H1 (cell line): Measurements from ENCODE around the gene ADPRHL1. TPM values are rescaled to one million over a fixed set of nuclear protein-coding genes. Genes with fewer than 3 reads are reported as not detected.

Experiments
- CTCF ChIA-PET: fragments of 300-600 bp; sonication (Branson Sonifier 250); formaldehyde crosslinking; loops from one replicate; lab custom pipeline; 2021; ENCODE audit not compliant: partially characterized antibody; lab: Charles Lee
- POLR2A ChIA-PET: fragments of 300-600 bp; sonication (Branson Sonifier 250); formaldehyde crosslinking; loops from one replicate; lab custom pipeline; 2021; ENCODE audit warnings: inconsistent platforms; ENCODE audit not compliant: partially characterized antibody; lab: Charles Lee
- DNase-seq, 2 experiments: peaks; one replicate each; pipeline versions ENCODE4 v3.0.0 to v3.0.0-alpha.2; 2010 to 2022; ENCODE audit warnings: low spot score in 2 of 2, low read depth in 1 of 2, mixed read lengths in 1 of 2
- FAIRE-seq: peaks from 2 replicates; lab custom pipeline; 2011; peaks lifted over from hg19 to GRCh38; lab: Jason Lieb, UNC
- H2AFZ ChIP-seq: 2 replicates; pipeline ENCODE4 v1.8.1; 2012; ENCODE audit warnings: low read length, inconsistent platforms
- H2AK5ac ChIP-seq: 2 replicates; pipeline ENCODE4 v1.6.1; 2013; ENCODE audit warnings: low read depth, low read length
- H2BK120ac ChIP-seq: replicated peaks from 2 replicates; pipeline ENCODE3; 2013; ENCODE audit warnings: low read depth, low read length, inconsistent platforms
- H2BK12ac ChIP-seq: 2 replicates; pipeline ENCODE4 v1.6.1; 2013; ENCODE audit warnings: low read depth, low read length
- H2BK15ac ChIP-seq: 2 replicates; pipeline ENCODE4 v1.6.1; 2013; ENCODE audit warnings: low read length
- H2BK20ac ChIP-seq: 2 replicates; pipeline ENCODE4 v1.6.1; 2013; ENCODE audit warnings: low read length
- H2BK5ac ChIP-seq: 2 replicates; pipeline ENCODE4 v1.6.1; 2013; ENCODE audit warnings: low read depth, low read length
- H3K14ac ChIP-seq: 2 replicates; pipeline ENCODE4 v1.6.1; 2013; ENCODE audit warnings: inconsistent platforms; ENCODE audit not compliant: insufficient read length
- H3K18ac ChIP-seq: 2 replicates; pipeline ENCODE4 v1.6.1; 2013; ENCODE audit warnings: low read length; ENCODE audit errors: extremely low read depth
- H3K23ac ChIP-seq: 2 replicates; pipeline ENCODE4 v1.6.1; 2013; ENCODE audit warnings: inconsistent platforms; ENCODE audit not compliant: insufficient read length
- H3K23me2 ChIP-seq: 2 replicates; pipeline ENCODE4 v1.6.1; 2013; ENCODE audit warnings: low read depth, low read length
- H3K27ac ChIP-seq: 2 replicates; pipeline ENCODE4 v1.6.1; 2011; ENCODE audit warnings: low read depth, low read length, inconsistent platforms
- H3K27me3 ChIP-seq, 4 experiments: replicated peaks in 1 of 4; 1 replicate in 1 of 4; 2 replicates in 3 of 4; pipeline versions ENCODE4 v1.6.1 to v1.8.1; 2011 to 2013; ENCODE audit warnings: low read length in 3 of 4, mild to moderate bottlenecking in 3 of 4, inconsistent platforms in 2 of 4, mixed read lengths in 2 of 4, moderate library complexity in 1 of 4; ENCODE audit not compliant: control insufficient read depth in 3 of 4, insufficient read depth in 3 of 4; ENCODE audit errors: extremely low read depth in 1 of 4
- H3K36me3 ChIP-seq, 4 experiments: 2 replicates each; pipeline versions ENCODE4 v1.6.1 to v1.8.1; 2011 to 2013; ENCODE audit warnings: mild to moderate bottlenecking in 4 of 4, low read length in 3 of 4, moderate library complexity in 2 of 4, control low read depth in 1 of 4, inconsistent platforms in 1 of 4; ENCODE audit not compliant: insufficient read depth in 4 of 4, control insufficient read depth in 2 of 4
- H3K4ac ChIP-seq: replicated peaks from 2 replicates; pipeline ENCODE3; 2013; ENCODE audit warnings: low read length, low read depth, mixed read lengths, inconsistent platforms; ENCODE audit not compliant: insufficient read length
- H3K4me1 ChIP-seq, 4 experiments: replicated peaks in 1 of 4; 1 replicate in 1 of 4; 2 replicates in 3 of 4; pipeline versions ENCODE4 v1.6.1 to v1.8.1; 2011 to 2013; ENCODE audit warnings: low read length in 3 of 4, inconsistent platforms in 2 of 4, mixed read lengths in 1 of 4; ENCODE audit not compliant: insufficient read depth in 4 of 4, control insufficient read depth in 3 of 4
- H3K4me2 ChIP-seq, 2 experiments: 2 replicates each; pipeline versions ENCODE4 v1.6.1 to v1.8.1; 2011 to 2013; ENCODE audit warnings: low read depth in 2 of 2, low read length in 2 of 2, control low read depth in 1 of 2, inconsistent platforms in 1 of 2, mild to moderate bottlenecking in 1 of 2; ENCODE audit not compliant: insufficient read depth in 1 of 2
- H3K4me3 ChIP-seq, 4 experiments: fragments of 200-600, 300-600 bp in 1 of 4; sonication (generic), shearing (Covaris generic), sonication (Bioruptor Twin) in 1 of 4; 2 replicates each; pipeline versions ENCODE4 v1.5.1 to v1.8.1; 2011 to 2016; ENCODE audit warnings: low read length in 4 of 4, low read depth in 3 of 4, control low read depth in 2 of 4, inconsistent platforms in 2 of 4, mild to moderate bottlenecking in 2 of 4, mixed read lengths in 1 of 4, moderate library complexity in 1 of 4; ENCODE audit not compliant: insufficient read depth in 2 of 4; ENCODE audit errors: extremely low read depth in 1 of 4
- H3K56ac ChIP-seq: replicated peaks from 2 replicates; pipeline ENCODE3; 2013; ENCODE audit warnings: low read depth, mild to moderate bottlenecking, mixed read lengths, low read length, inconsistent platforms; ENCODE audit not compliant: insufficient read length
- H3K79me1 ChIP-seq: 2 replicates; pipeline ENCODE4 v1.6.1; 2013; ENCODE audit warnings: low read depth, low read length, control low read depth
- H3K79me2 ChIP-seq, 2 experiments: 2 replicates each; pipeline versions ENCODE4 v1.6.1 to v1.8.1; 2012 to 2013; ENCODE audit warnings: low read length in 2 of 2, mild to moderate bottlenecking in 2 of 2, inconsistent platforms in 1 of 2; ENCODE audit not compliant: insufficient read depth in 2 of 2, control insufficient read depth in 1 of 2
- H3K9ac ChIP-seq, 4 experiments: replicated peaks in 1 of 4; 1 replicate in 1 of 4; 2 replicates in 3 of 4; pipeline versions ENCODE4 v1.6.1 to v1.8.1; 2011 to 2013; ENCODE audit warnings: low read depth in 3 of 4, low read length in 3 of 4, control low read depth in 2 of 4, mild to moderate bottlenecking in 2 of 4, moderate library complexity in 2 of 4, inconsistent platforms in 1 of 4; ENCODE audit errors: extremely low read depth in 1 of 4
- H3K9me3 ChIP-seq, 2 experiments: 2 replicates each; pipeline versions ENCODE4 v1.6.1 to v1.8.1; 2012 to 2013; ENCODE audit warnings: mild to moderate bottlenecking in 2 of 2, moderate library complexity in 2 of 2, control low read depth in 1 of 2, inconsistent platforms in 1 of 2, low read depth in 1 of 2, low read length in 1 of 2, mixed read lengths in 1 of 2; ENCODE audit not compliant: insufficient read depth in 2 of 2
- H4K20me1 ChIP-seq, 2 experiments: replicated peaks in 1 of 2; 2 replicates each; pipeline versions ENCODE3 to v1.8.1; 2011 to 2013; ENCODE audit warnings: inconsistent platforms in 2 of 2, low read length in 2 of 2, mild to moderate bottlenecking in 1 of 2; ENCODE audit not compliant: insufficient read depth in 2 of 2, control insufficient read depth in 1 of 2
- H4K5ac ChIP-seq: 2 replicates; pipeline ENCODE4 v1.6.1; 2013; ENCODE audit warnings: low read length, low read depth, mixed read lengths, inconsistent platforms; ENCODE audit not compliant: insufficient read length
- H4K8ac ChIP-seq: 2 replicates; pipeline ENCODE4 v1.8.0; 2013; ENCODE audit warnings: mild to moderate bottlenecking, moderate library complexity, low read length, inconsistent platforms; ENCODE audit not compliant: insufficient read depth; ENCODE audit errors: extremely low read depth
- H4K91ac ChIP-seq: replicated peaks from 2 replicates; pipeline ENCODE3; 2013; ENCODE audit warnings: low read length, mixed read lengths, inconsistent platforms; ENCODE audit not compliant: insufficient read length
- BRCA1 ChIP-seq: IDR thresholded peaks from 2 replicates; pipeline ENCODE4 v1.6.1; 2012; ENCODE audit warnings: low read depth, low read length, improper control_type of control experiment
- EZH2 ChIP-seq: fragments of 200-600 bp; sonication (generic); IDR thresholded peaks from 2 replicates; pipeline ENCODE4 v1.7.1; 2012; ENCODE audit warnings: low read depth, mild to moderate bottlenecking, moderate library complexity, low read length, inconsistent platforms; ENCODE audit not compliant: severe bottlenecking
- HDAC6 ChIP-seq: IDR thresholded peaks from one replicate; pipeline ENCODE4 v1.7.1; 2012; ENCODE audit warnings: low read depth, mild to moderate bottlenecking, inconsistent platforms, low read length, moderate library complexity
- KDM4A ChIP-seq: IDR thresholded peaks from one replicate; pipeline ENCODE4 v1.7.1; 2012; ENCODE audit warnings: low read depth, mild to moderate bottlenecking, moderate library complexity, low read length, inconsistent platforms; ENCODE audit not compliant: severe bottlenecking
- NRF1 ChIP-seq: IDR thresholded peaks from 2 replicates; pipeline ENCODE4 v1.6.1; 2011; ENCODE audit warnings: mild to moderate bottlenecking, low read depth, low read length, improper control_type of control experiment
- POLR2AphosphoS5 ChIP-seq: IDR thresholded peaks from 2 replicates; pipeline ENCODE4 v1.6.1; 2011; ENCODE audit warnings: low read depth, low read length
- RFX5 ChIP-seq: IDR thresholded peaks from 2 replicates; pipeline ENCODE4 v1.6.1; 2011; ENCODE audit warnings: low read depth, low read length, improper control_type of control experiment, borderline replicate concordance
- TCF12 ChIP-seq: IDR thresholded peaks from 2 replicates; pipeline ENCODE4 v1.6.1; 2011; ENCODE audit warnings: low read depth, mild to moderate bottlenecking, low read length
- TEAD4 ChIP-seq: IDR thresholded peaks from 2 replicates; pipeline ENCODE4 v1.6.1; 2012; ENCODE audit warnings: low read depth, low read length, inconsistent platforms, mixed read lengths
- WGBS, 2 experiments: shearing (Covaris generic) in 1 of 2; methylation state at CpG; one replicate each; pipeline versions ENCODE4 v1.1.6 to v1.1.7; 2013 to 2015; ENCODE audit warnings: low lambda C conversion rate in 2 of 2, mixed read lengths in 2 of 2, inconsistent platforms in 1 of 2, low coverage in 1 of 2, missing lambda C conversion rate in 1 of 2; ENCODE audit not compliant: insufficient replicate concordance in 2 of 2, insufficient coverage in 1 of 2, insufficient read length in 1 of 2; ENCODE audit errors: extremely low coverage in 1 of 2, missing lambda C conversion rate in 1 of 2; 5-methylcytosine and 5-hydroxymethylcytosine counted together
- polyA plus RNA-seq, 7 experiments: library from polyadenylated mRNA; depleted of rRNA in 3 of 7; stranded (reverse) in 5 of 7; unstranded in 2 of 7; fragments of >200 nt in 5 of 7; fragments of 200-250 nt in 2 of 7; gene quantifications; 1 replicate in 5 of 7; 2 replicates in 1 of 7; 4 replicates in 1 of 7; pipeline versions ENCODE4 v1.2.1 to v1.2.3, GENCODE V29; 2011 to 2013; ENCODE audit warnings: missing spikeins in 2 of 7, mixed read lengths in 2 of 7
- total RNA-seq: library from RNA; stranded (reverse); fragmentation: NEBNext Ultra II Directional; extraction: Animal tissue kit (Norgen Biotek cat#: 25700); gene quantifications from 2 replicates; pipeline ENCODE4 v1.2.1, GENCODE V29; 2021

The ADPRHL1 gene
- total and polyA plus RNA-seq, 2 of the 8 experiments (the other 6 are each of a cell fraction or from before 2014, with no cell fraction given), result 0.74 to 1.7 TPM

- peaks cover 3 to 24% of the 10 kb centered on the region in 2 experiments for H3K79me2 ChIP-seq
- WGBS, 2 experiments, result 91% methylated on average over 22 of the region's 22 CpGs; no CpG with 5 or more reads in 1 of the 2 experiments
- H2AFZ ChIP-seq, result no peak overlapping the region
- DNase-seq (peak in 1 of 2 experiments; percentile 52), FAIRE-seq (no peak)
- no peak overlapping the region for H3K23ac ChIP-seq
- H2BK5ac ChIP-seq, result peak overlapping the region; percentile 66; the same call in 1 of the 2 replicates
- H3K56ac ChIP-seq, result no peak overlapping the region
- no peak overlapping the region for H2AK5ac ChIP-seq
- H4K8ac ChIP-seq, result no peak overlapping the region
- H3K9me3 ChIP-seq, result no peaks in the 10 kb centered on the region; a peak in 1 of 4 replicates
- POLR2A ChIA-PET, result interaction anchor here (0.6 to 7.3 kb wide), 9 partner anchors 8 to 156 kb away, joined by 3 to 78 read pairs (median 7); partner anchors contain the start of gene CUL4A
- H2BK20ac ChIP-seq, result 0 out of 2 replicates have a peak overlapping the region, but pooled peaks have one; percentile 48
- peaks cover 2 to 25% (median 7%) of the 10 kb centered on the region in 4 experiments for H3K4me1 ChIP-seq
- H2BK120ac ChIP-seq, result peak overlapping the region; percentile 51
- no peak overlapping the region for H3K14ac ChIP-seq
- H4K91ac ChIP-seq, result peak overlapping the region; percentile 69
- H3K27me3 ChIP-seq, result 0 out of 7 replicates have a peak, but pooled peaks cover 0 to 4% (median 0%) of the 10 kb centered on the region in 4 experiments
- H3K18ac ChIP-seq, result no peak overlapping the region; the same call in 1 of the 2 replicates
- peaks cover 0 to 4% of the 10 kb centered on the region in 2 experiments for H4K20me1 ChIP-seq
- H3K4me2 ChIP-seq, result no peak overlapping the region
- no peak overlapping the region for H3K4ac ChIP-seq
- CTCF ChIA-PET, result interaction anchor here (1.1 to 2.6 kb wide), 7 partner anchors 13 to 218 kb away, joined by 3 to 15 read pairs (median 5); no protein-coding TSS in a partner anchor
- H2BK15ac ChIP-seq, result 0 out of 2 replicates have a peak overlapping the region, but pooled peaks have one; percentile 61
- H3K79me1 ChIP-seq, result peaks cover 3% of the 10 kb centered on the region
- no peak overlapping the region for H3K9ac ChIP-seq
- peaks cover 0 to under 1% (median 0%) of the 10 kb centered on the region in 4 experiments; a peak in 4 of 8 replicates for H3K36me3 ChIP-seq
- peaks cover 10% of the 10 kb centered on the region; the same call in 1 of the 2 replicates for H3K23me2 ChIP-seq
- H3K4me3 ChIP-seq, result no peak overlapping the region
- H3K27ac ChIP-seq, result no peak overlapping the region
- H4K5ac ChIP-seq, result no peak overlapping the region
- TF ChIP-seq TEAD4 (no peak), HDAC6 (no peak), RFX5 (no peak), KDM4A (no peak), EZH2 (no peak), POLR2AphosphoS5 (no peak), NRF1 (no peak), BRCA1 (no peak), TCF12 (no peak)
- peak overlapping the region; percentile 90 for H2BK12ac ChIP-seq
These were observed 87.7 kb downstream of the ADPRHL1 start for GRCh38 chr13:113365583-113365970.
